H1 (cell line): Measurements from ENCODE around the gene PRR5L. TPM values are rescaled to one million over a fixed set of nuclear protein-coding genes. Genes with fewer than 3 reads are reported as not detected.

Experiments
- CTCF ChIA-PET: fragments of 300-600 bp; sonication (Branson Sonifier 250); formaldehyde crosslinking; loops from one replicate; lab custom pipeline; 2021; ENCODE audit not compliant: partially characterized antibody; lab: Charles Lee
- POLR2A ChIA-PET: fragments of 300-600 bp; sonication (Branson Sonifier 250); formaldehyde crosslinking; loops from one replicate; lab custom pipeline; 2021; ENCODE audit warnings: inconsistent platforms; ENCODE audit not compliant: partially characterized antibody; lab: Charles Lee
- DNase-seq, 2 experiments: peaks; one replicate each; pipeline versions ENCODE4 v3.0.0 to v3.0.0-alpha.2; 2010 to 2022; ENCODE audit warnings: low spot score in 2 of 2, low read depth in 1 of 2, mixed read lengths in 1 of 2
- FAIRE-seq: peaks from 2 replicates; lab custom pipeline; 2011; peaks lifted over from hg19 to GRCh38; lab: Jason Lieb, UNC
- H2AFZ ChIP-seq: 2 replicates; pipeline ENCODE4 v1.8.1; 2012; ENCODE audit warnings: low read length, inconsistent platforms
- H2AK5ac ChIP-seq: 2 replicates; pipeline ENCODE4 v1.6.1; 2013; ENCODE audit warnings: low read depth, low read length
- H2BK120ac ChIP-seq: replicated peaks from 2 replicates; pipeline ENCODE3; 2013; ENCODE audit warnings: low read depth, low read length, inconsistent platforms
- H2BK12ac ChIP-seq: 2 replicates; pipeline ENCODE4 v1.6.1; 2013; ENCODE audit warnings: low read depth, low read length
- H2BK15ac ChIP-seq: 2 replicates; pipeline ENCODE4 v1.6.1; 2013; ENCODE audit warnings: low read length
- H2BK20ac ChIP-seq: 2 replicates; pipeline ENCODE4 v1.6.1; 2013; ENCODE audit warnings: low read length
- H2BK5ac ChIP-seq: 2 replicates; pipeline ENCODE4 v1.6.1; 2013; ENCODE audit warnings: low read depth, low read length
- H3K14ac ChIP-seq: 2 replicates; pipeline ENCODE4 v1.6.1; 2013; ENCODE audit warnings: inconsistent platforms; ENCODE audit not compliant: insufficient read length
- H3K18ac ChIP-seq: 2 replicates; pipeline ENCODE4 v1.6.1; 2013; ENCODE audit warnings: low read length; ENCODE audit errors: extremely low read depth
- H3K23ac ChIP-seq: 2 replicates; pipeline ENCODE4 v1.6.1; 2013; ENCODE audit warnings: inconsistent platforms; ENCODE audit not compliant: insufficient read length
- H3K23me2 ChIP-seq: 2 replicates; pipeline ENCODE4 v1.6.1; 2013; ENCODE audit warnings: low read depth, low read length
- H3K27ac ChIP-seq: 2 replicates; pipeline ENCODE4 v1.6.1; 2011; ENCODE audit warnings: low read depth, low read length, inconsistent platforms
- H3K27me3 ChIP-seq, 4 experiments: replicated peaks in 1 of 4; 1 replicate in 1 of 4; 2 replicates in 3 of 4; pipeline versions ENCODE4 v1.6.1 to v1.8.1; 2011 to 2013; ENCODE audit warnings: low read length in 3 of 4, mild to moderate bottlenecking in 3 of 4, inconsistent platforms in 2 of 4, mixed read lengths in 2 of 4, moderate library complexity in 1 of 4; ENCODE audit not compliant: control insufficient read depth in 3 of 4, insufficient read depth in 3 of 4; ENCODE audit errors: extremely low read depth in 1 of 4
- H3K36me3 ChIP-seq, 4 experiments: 2 replicates each; pipeline versions ENCODE4 v1.6.1 to v1.8.1; 2011 to 2013; ENCODE audit warnings: mild to moderate bottlenecking in 4 of 4, low read length in 3 of 4, moderate library complexity in 2 of 4, control low read depth in 1 of 4, inconsistent platforms in 1 of 4; ENCODE audit not compliant: insufficient read depth in 4 of 4, control insufficient read depth in 2 of 4
- H3K4ac ChIP-seq: replicated peaks from 2 replicates; pipeline ENCODE3; 2013; ENCODE audit warnings: low read length, low read depth, mixed read lengths, inconsistent platforms; ENCODE audit not compliant: insufficient read length
- H3K4me1 ChIP-seq, 4 experiments: replicated peaks in 1 of 4; 1 replicate in 1 of 4; 2 replicates in 3 of 4; pipeline versions ENCODE4 v1.6.1 to v1.8.1; 2011 to 2013; ENCODE audit warnings: low read length in 3 of 4, inconsistent platforms in 2 of 4, mixed read lengths in 1 of 4; ENCODE audit not compliant: insufficient read depth in 4 of 4, control insufficient read depth in 3 of 4
- H3K4me2 ChIP-seq, 2 experiments: 2 replicates each; pipeline versions ENCODE4 v1.6.1 to v1.8.1; 2011 to 2013; ENCODE audit warnings: low read depth in 2 of 2, low read length in 2 of 2, control low read depth in 1 of 2, inconsistent platforms in 1 of 2, mild to moderate bottlenecking in 1 of 2; ENCODE audit not compliant: insufficient read depth in 1 of 2
- H3K4me3 ChIP-seq, 4 experiments: fragments of 200-600, 300-600 bp in 1 of 4; sonication (generic), shearing (Covaris generic), sonication (Bioruptor Twin) in 1 of 4; 2 replicates each; pipeline versions ENCODE4 v1.5.1 to v1.8.1; 2011 to 2016; ENCODE audit warnings: low read length in 4 of 4, low read depth in 3 of 4, control low read depth in 2 of 4, inconsistent platforms in 2 of 4, mild to moderate bottlenecking in 2 of 4, mixed read lengths in 1 of 4, moderate library complexity in 1 of 4; ENCODE audit not compliant: insufficient read depth in 2 of 4; ENCODE audit errors: extremely low read depth in 1 of 4
- H3K56ac ChIP-seq: replicated peaks from 2 replicates; pipeline ENCODE3; 2013; ENCODE audit warnings: low read depth, mild to moderate bottlenecking, mixed read lengths, low read length, inconsistent platforms; ENCODE audit not compliant: insufficient read length
- H3K79me1 ChIP-seq: 2 replicates; pipeline ENCODE4 v1.6.1; 2013; ENCODE audit warnings: low read depth, low read length, control low read depth
- H3K79me2 ChIP-seq, 2 experiments: 2 replicates each; pipeline versions ENCODE4 v1.6.1 to v1.8.1; 2012 to 2013; ENCODE audit warnings: low read length in 2 of 2, mild to moderate bottlenecking in 2 of 2, inconsistent platforms in 1 of 2; ENCODE audit not compliant: insufficient read depth in 2 of 2, control insufficient read depth in 1 of 2
- H3K9ac ChIP-seq, 4 experiments: replicated peaks in 1 of 4; 1 replicate in 1 of 4; 2 replicates in 3 of 4; pipeline versions ENCODE4 v1.6.1 to v1.8.1; 2011 to 2013; ENCODE audit warnings: low read depth in 3 of 4, low read length in 3 of 4, control low read depth in 2 of 4, mild to moderate bottlenecking in 2 of 4, moderate library complexity in 2 of 4, inconsistent platforms in 1 of 4; ENCODE audit errors: extremely low read depth in 1 of 4
- H3K9me3 ChIP-seq, 2 experiments: 2 replicates each; pipeline versions ENCODE4 v1.6.1 to v1.8.1; 2012 to 2013; ENCODE audit warnings: mild to moderate bottlenecking in 2 of 2, moderate library complexity in 2 of 2, control low read depth in 1 of 2, inconsistent platforms in 1 of 2, low read depth in 1 of 2, low read length in 1 of 2, mixed read lengths in 1 of 2; ENCODE audit not compliant: insufficient read depth in 2 of 2
- H4K20me1 ChIP-seq, 2 experiments: replicated peaks in 1 of 2; 2 replicates each; pipeline versions ENCODE3 to v1.8.1; 2011 to 2013; ENCODE audit warnings: inconsistent platforms in 2 of 2, low read length in 2 of 2, mild to moderate bottlenecking in 1 of 2; ENCODE audit not compliant: insufficient read depth in 2 of 2, control insufficient read depth in 1 of 2
- H4K5ac ChIP-seq: 2 replicates; pipeline ENCODE4 v1.6.1; 2013; ENCODE audit warnings: low read length, low read depth, mixed read lengths, inconsistent platforms; ENCODE audit not compliant: insufficient read length
- H4K8ac ChIP-seq: 2 replicates; pipeline ENCODE4 v1.8.0; 2013; ENCODE audit warnings: mild to moderate bottlenecking, moderate library complexity, low read length, inconsistent platforms; ENCODE audit not compliant: insufficient read depth; ENCODE audit errors: extremely low read depth
- H4K91ac ChIP-seq: replicated peaks from 2 replicates; pipeline ENCODE3; 2013; ENCODE audit warnings: low read length, mixed read lengths, inconsistent platforms; ENCODE audit not compliant: insufficient read length
- CBX8 ChIP-seq: fragments of 300-800, 300-1000 bp; sonication (generic); IDR thresholded peaks from 2 replicates; pipeline ENCODE4 v1.7.1; 2016; ENCODE audit warnings: low read depth, low read length, borderline replicate concordance
- CEBPB ChIP-seq: IDR thresholded peaks from 2 replicates; pipeline ENCODE4 v1.6.1; 2012; ENCODE audit warnings: low read depth, low read length
- EGR1 ChIP-seq: IDR thresholded peaks from 2 replicates; pipeline ENCODE4 v1.6.1; 2011; ENCODE audit warnings: low read depth, low read length, borderline replicate concordance
- EZH2 ChIP-seq: fragments of 200-600 bp; sonication (generic); IDR thresholded peaks from 2 replicates; pipeline ENCODE4 v1.7.1; 2012; ENCODE audit warnings: low read depth, mild to moderate bottlenecking, moderate library complexity, low read length, inconsistent platforms; ENCODE audit not compliant: severe bottlenecking
- JUN ChIP-seq: IDR thresholded peaks from 2 replicates; pipeline ENCODE4 v1.6.1; 2011; ENCODE audit warnings: low read depth, mild to moderate bottlenecking, improper control_type of control experiment, low read length
- KDM1A ChIP-seq: fragments of 200-600, 300-600 bp; sonication (generic); IDR thresholded peaks from 2 replicates; pipeline ENCODE4 v1.7.1; 2016; ENCODE audit warnings: mild to moderate bottlenecking, low read length, borderline replicate concordance
- KDM4A ChIP-seq: IDR thresholded peaks from one replicate; pipeline ENCODE4 v1.7.1; 2012; ENCODE audit warnings: low read depth, mild to moderate bottlenecking, moderate library complexity, low read length, inconsistent platforms; ENCODE audit not compliant: severe bottlenecking
- MAFK ChIP-seq: IDR thresholded peaks from 2 replicates; pipeline ENCODE4 v1.6.1; 2012; ENCODE audit warnings: low read depth, mild to moderate bottlenecking, improper control_type of control experiment, low read length
- SAP30 ChIP-seq: fragments of 300-600 bp; sonication (generic); IDR thresholded peaks from 2 replicates; pipeline ENCODE4 v1.7.1; 2012; ENCODE audit warnings: low read length, moderate library complexity, mild to moderate bottlenecking, inconsistent platforms; ENCODE audit not compliant: insufficient read depth, insufficient replicate concordance
- SIRT6 ChIP-seq: IDR thresholded peaks from one replicate; pipeline ENCODE4 v1.7.1; 2012; ENCODE audit warnings: low read length, inconsistent platforms
- SP4 ChIP-seq: IDR thresholded peaks from 2 replicates; pipeline ENCODE4 v1.6.1; 2012; ENCODE audit warnings: low read length, inconsistent platforms
- SRF ChIP-seq: IDR thresholded peaks from 2 replicates; pipeline ENCODE4 v1.6.1; 2011; ENCODE audit warnings: mild to moderate bottlenecking, low read depth, low read length, moderate library complexity
- SUZ12 ChIP-seq: fragments of 200-600 bp; sonication (generic); IDR thresholded peaks from 2 replicates; pipeline ENCODE4 v1.6.1; 2012; ENCODE audit warnings: mild to moderate bottlenecking, inconsistent platforms, low read length, moderate library complexity, mixed read lengths
- TAF1 ChIP-seq: IDR thresholded peaks from 2 replicates; pipeline ENCODE4 v1.6.1; 2011; ENCODE audit warnings: mild to moderate bottlenecking, low read depth, low read length
- TBP ChIP-seq: IDR thresholded peaks from 2 replicates; pipeline ENCODE4 v1.6.1; 2011; ENCODE audit warnings: low read depth, low read length, improper control_type of control experiment
- WGBS, 2 experiments: shearing (Covaris generic) in 1 of 2; methylation state at CpG; one replicate each; pipeline versions ENCODE4 v1.1.6 to v1.1.7; 2013 to 2015; ENCODE audit warnings: low lambda C conversion rate in 2 of 2, mixed read lengths in 2 of 2, inconsistent platforms in 1 of 2, low coverage in 1 of 2, missing lambda C conversion rate in 1 of 2; ENCODE audit not compliant: insufficient replicate concordance in 2 of 2, insufficient coverage in 1 of 2, insufficient read length in 1 of 2; ENCODE audit errors: extremely low coverage in 1 of 2, missing lambda C conversion rate in 1 of 2; 5-methylcytosine and 5-hydroxymethylcytosine counted together
- polyA plus RNA-seq, 7 experiments: library from polyadenylated mRNA; depleted of rRNA in 3 of 7; stranded (reverse) in 5 of 7; unstranded in 2 of 7; fragments of >200 nt in 5 of 7; fragments of 200-250 nt in 2 of 7; gene quantifications; 1 replicate in 5 of 7; 2 replicates in 1 of 7; 4 replicates in 1 of 7; pipeline versions ENCODE4 v1.2.1 to v1.2.3, GENCODE V29; 2011 to 2013; ENCODE audit warnings: missing spikeins in 2 of 7, mixed read lengths in 2 of 7
- total RNA-seq: library from RNA; stranded (reverse); fragmentation: NEBNext Ultra II Directional; extraction: Animal tissue kit (Norgen Biotek cat#: 25700); gene quantifications from 2 replicates; pipeline ENCODE4 v1.2.1, GENCODE V29; 2021

PRR5L gene
- total and polyA plus RNA-seq, 2 of the 8 experiments (the other 6 are each of a cell fraction or from before 2014, with no cell fraction given): 6.6 to 10.1 TPM

DNA sequence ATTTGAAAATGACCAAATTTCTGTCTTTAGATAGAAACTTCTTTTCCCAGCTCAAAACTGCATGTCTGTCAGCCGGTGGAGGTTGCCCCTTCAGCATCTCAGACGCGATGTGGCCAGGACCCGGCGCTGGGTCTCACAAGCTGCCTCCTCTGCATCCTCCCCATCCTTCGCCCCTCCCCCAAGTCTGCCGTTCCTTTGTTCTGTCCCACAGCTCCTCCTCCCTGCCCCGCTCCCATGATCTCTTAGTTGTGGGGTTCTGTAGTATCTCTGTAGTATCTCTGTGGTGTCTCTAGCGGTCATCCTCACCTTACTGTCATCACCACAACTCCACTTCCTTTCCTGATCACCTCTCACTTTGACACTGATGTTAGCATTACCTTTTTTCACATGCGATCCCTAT lies 164.1 kb downstream of the PRR5L start:
- Histone ChIP-seq H2BK5ac (no peak overlapping the region), H2BK120ac (no peak overlapping the region), H4K5ac (no peak overlapping the region), H3K4me1 (peaks cover 0 to 16% (median 4%) of the 10 kb centered on the region in 4 experiments; a peak in 5 of 7 replicates), H3K18ac (no peak overlapping the region), H4K91ac (no peak overlapping the region), H3K79me1 (no peaks in the 10 kb centered on the region), H3K4ac (no peak overlapping the region), H3K23ac (no peak overlapping the region), H4K20me1 (no peaks in the 10 kb centered on the region), H3K4me2 (no peak overlapping the region), H3K23me2 (no peaks in the 10 kb centered on the region), H3K4me3 (no peak overlapping the region), H3K56ac (no peak overlapping the region), H3K79me2 (no peaks in the 10 kb centered on the region), H2BK20ac (no peak overlapping the region), H3K9me3 (no peaks in the 10 kb centered on the region), H2AFZ (no peak overlapping the region), H2BK12ac (no peak overlapping the region), H3K36me3 (no peaks in the 10 kb centered on the region), H3K27me3 (no peaks in the 10 kb centered on the region), H2BK15ac (no peak overlapping the region), H3K14ac (no peak overlapping the region), H3K27ac (no peak overlapping the region), H3K9ac (no peak overlapping the region), H2AK5ac (no peak overlapping the region), H4K8ac (peak overlapping the region; percentile 1; the same call in 1 of the 2 replicates)
- WGBS, 2 experiments: 76% methylated on average over 10 of the region's 10 CpGs; no CpG with 5 or more reads in 1 of the 2 experiments
- no peak for FAIRE-seq
- TF ChIP-seq SIRT6 (no peak), EGR1 (no peak), SRF (no peak), CEBPB (no peak), TAF1 (no peak), SAP30 (no peak), KDM1A (no peak), TBP (no peak), KDM4A (no peak), MAFK (no peak), SP4 (no peak), EZH2 (no peak), CBX8 (no peak), JUN (no peak), SUZ12 (no peak)
- DNase-seq: peak in 1 of 2 experiments; percentile 65
- ChIA-PET CTCF (interaction anchor here (0.6 to 4.0 kb wide), 11 partner anchors 8 to 638 kb away, joined by 3 to 29 read pairs (median 7); no protein-coding TSS in a partner anchor), POLR2A (interaction anchor here (0.6 kb wide), 1 partner anchor 534 kb away, joined by 3 read pairs; no protein-coding TSS in a partner anchor)
